ENCODE results near the gene N4BP2L1. TPM values are rescaled to one million over a fixed set of nuclear protein-coding genes. Genes with fewer than 3 reads are reported as not detected.
"Not testable (repeated sequence)": the region's sequence is repeated elsewhere in the genome, so short reads cannot be mapped to it uniquely, and the experiment has no call there.

Gene N4BP2L1
- polyA plus RNA-seq, 3 donors, result 7.6 to 16.5 (median 8.0) TPM

DNA sequence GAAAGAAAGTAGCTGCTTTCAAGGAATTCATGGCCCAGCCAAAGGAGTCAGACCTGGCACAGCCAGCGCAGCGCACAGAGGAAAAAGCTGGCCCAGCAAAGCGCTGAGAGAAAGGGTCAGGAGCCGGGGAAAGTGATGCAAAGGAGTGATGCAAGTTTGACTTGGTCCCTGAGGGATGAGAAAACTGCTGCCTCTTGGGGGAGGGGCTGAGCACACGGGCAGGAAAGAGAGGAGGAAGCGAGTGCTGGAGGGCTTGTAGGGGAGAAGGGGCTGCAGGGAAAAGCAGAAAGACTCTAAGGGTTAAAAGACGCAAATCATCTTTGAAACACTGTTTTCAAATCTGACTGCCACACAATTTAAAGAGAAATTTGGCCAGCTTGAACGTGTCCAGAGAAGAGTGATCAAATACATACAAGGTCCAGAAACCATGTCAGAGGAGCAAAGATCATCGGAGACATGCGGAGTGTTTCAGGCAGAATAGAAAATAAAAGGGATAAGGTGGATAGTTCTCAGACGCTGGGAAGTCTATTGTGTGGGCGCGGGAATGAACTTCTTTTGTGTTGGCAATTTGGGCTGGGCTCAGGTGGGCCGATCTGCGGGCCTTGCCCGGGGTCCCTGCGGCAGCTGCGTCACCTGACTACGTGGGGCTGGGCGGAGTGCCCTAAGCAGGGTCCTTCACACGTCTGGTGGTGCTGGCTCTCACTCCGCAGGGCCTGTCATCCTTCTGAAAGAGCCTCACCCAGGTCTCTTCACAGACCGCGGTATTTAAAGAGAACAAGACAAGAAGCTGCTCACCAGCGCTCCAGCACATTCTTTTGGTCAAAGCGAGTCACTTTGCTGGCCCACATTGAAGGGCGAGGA is 18.1 kb downstream of the N4BP2L1 start:
- 52 to 74% (median 53%) methylated on average over 27 of the region's 27 CpGs for WGBS, 3 donors
- H3K27ac ChIP-seq (ENCODE audit: low read depth, low read length), result no peak overlapping the region

DNA sequence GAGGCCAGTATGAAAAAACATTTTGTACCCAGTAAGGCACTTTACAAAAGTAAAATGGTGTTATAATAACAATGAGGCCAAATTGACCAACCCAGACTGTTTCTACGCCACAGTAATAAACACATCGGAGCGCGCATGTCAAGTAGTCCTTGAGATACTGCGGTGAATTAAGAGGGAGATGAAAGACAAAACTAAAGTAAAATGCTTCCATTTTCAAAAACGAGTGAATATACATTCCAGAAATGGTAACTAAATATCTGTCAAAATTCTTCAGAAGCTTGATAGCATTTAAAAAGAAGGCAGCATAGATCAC is 19.0 kb downstream of the N4BP2L1 start:
- H3K27ac ChIP-seq (ENCODE audit: low read depth, low read length), result no peak overlapping the region
- WGBS, 3 donors, result 87 to 95% (median 93%) methylated on average over 6 of the region's 6 CpGs

DNA sequence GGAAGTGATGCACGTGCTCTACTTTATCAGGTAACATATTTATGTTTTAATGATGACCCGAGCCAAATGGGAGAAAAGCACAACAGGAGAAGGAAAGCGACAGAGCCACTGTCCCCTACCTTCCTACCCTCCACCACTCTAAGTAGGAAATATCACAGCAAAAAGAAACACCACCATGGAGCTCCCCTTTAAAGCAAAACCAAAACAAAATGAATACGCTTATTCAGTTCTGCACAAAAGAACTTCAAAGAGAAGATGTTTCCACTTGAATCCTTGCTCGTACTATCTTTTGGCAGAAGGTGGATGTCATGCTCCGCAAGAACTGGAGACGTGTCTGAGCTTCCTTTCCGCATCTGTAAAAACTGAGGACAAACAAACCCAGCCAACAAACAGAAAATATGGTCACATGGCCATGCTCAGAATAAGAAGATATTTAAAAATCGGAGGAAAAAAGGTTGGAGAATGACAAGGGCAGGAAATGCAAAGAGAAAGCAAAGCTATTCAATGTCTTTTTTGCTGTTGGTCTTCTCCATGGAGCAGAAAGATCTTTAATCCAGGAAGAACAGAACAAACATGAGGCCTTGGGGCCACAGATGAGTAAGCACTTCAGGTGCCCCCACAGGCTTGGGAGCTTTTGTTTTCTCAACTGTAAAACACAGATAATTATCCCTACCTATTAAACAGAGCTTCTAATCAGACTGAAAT is 19.5 kb downstream of the N4BP2L1 start:
- WGBS, 3 donors, result 92 to 94% (median 94%) methylated on average over 9 of the region's 9 CpGs
- no peak overlapping the region for H3K27ac ChIP-seq (ENCODE audit: low read depth, low read length)

DNA sequence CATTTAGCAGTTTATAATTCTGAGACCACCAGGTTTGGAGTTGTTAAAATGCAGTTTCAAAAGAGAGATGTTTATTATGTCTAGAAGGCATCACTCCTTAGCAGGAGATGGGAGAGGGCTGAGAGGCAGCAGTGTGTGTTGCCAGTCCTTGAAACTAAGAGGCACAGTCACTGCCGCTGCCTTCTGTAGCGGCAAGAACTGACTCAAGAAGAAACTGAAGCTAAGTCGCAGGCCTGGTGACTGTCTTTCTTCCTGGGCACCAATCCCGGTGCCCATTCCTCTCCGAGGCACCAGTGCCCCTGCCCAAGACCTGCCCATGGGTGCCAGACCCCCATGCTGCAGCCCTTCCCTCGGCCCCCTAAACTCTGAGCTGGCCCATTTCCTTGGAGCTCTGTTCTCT is 20.1 kb downstream of the N4BP2L1 start:
- WGBS, 3 donors, result 95 to 97% (median 96%) methylated on average over 6 of the region's 6 CpGs
- no peak overlapping the region for H3K27ac ChIP-seq (ENCODE audit: low read depth, low read length)

DNA sequence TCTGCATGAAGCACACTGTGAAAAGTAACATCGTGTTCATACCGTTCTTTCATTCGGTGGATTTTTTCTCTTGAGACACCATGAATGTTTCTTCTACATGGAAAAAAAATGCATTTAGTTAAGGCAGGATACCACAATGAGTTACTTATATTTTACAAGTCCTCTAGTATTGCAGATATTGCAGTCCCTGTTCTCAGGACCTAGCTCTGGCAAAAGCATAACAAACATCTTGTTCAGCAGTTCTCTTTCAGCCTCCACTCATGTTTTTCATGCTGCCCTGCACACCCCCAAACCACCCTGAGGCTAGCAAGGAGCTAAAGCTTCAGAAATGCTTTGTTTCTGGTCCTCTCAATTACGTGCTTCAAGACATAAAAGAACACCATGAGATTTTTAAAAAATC is 24.8 kb downstream of the N4BP2L1 start:
- H3K27ac ChIP-seq (ENCODE audit: low read depth, low read length), result no peak overlapping the region
- WGBS, 3 donors, result 93 to 98% (median 96%) methylated on average over 4 of the region's 4 CpGs

DNA sequence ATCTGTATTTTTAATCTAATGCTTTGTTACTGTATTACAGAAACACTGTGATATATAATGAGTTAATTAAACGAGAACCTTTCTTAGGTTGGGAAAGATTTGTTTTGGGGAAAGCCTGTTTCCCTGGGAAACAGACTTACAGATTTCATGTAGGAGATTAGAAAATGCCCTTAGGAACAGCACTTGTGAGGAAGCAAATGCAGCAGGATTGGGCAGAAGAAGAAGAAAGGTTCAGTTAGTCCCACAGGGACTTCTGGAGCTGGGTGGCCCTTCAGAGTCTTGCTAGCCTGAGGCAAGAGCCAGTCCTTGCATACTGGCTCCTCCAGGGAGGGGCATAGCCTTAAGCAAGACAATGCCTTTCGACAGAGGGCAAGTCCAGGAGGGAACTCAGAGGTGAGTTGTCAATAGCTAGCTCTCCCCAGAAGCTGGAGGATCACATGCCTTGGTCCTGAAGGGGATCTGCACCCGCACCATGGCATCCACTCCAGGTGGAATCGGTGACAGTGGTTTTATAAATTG is 36.8 kb downstream of the N4BP2L1 start:
- WGBS, 3 donors, result 67 to 81% (median 75%) methylated on average over 4 of the region's 4 CpGs
- H3K27ac ChIP-seq (ENCODE audit: low read depth, low read length), result no peak overlapping the region

DNA sequence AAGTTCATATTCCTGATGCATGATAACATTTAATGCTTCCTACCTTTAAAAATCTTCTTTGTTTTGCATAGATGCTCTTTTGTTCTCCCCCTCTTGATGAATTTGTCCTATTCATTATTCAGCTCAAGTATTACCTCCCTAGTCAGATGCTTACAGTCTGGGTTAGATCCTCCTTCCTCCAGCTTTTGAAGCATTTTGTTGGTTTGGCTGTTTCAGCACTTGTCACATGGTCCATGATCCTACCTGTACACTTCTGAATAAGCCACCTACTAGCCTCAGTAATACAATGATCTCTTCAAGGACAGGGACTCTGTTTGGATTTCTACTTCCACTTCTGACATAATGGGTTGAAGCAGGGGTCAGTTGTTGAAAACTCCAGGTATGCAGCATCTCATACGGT is 37.4 kb downstream of the N4BP2L1 start:
- WGBS, 3 donors, result 78 to 97% (median 86%) methylated on average over 1 of the region's 1 CpG
- no peak overlapping the region for H3K27ac ChIP-seq (ENCODE audit: low read depth, low read length)

DNA sequence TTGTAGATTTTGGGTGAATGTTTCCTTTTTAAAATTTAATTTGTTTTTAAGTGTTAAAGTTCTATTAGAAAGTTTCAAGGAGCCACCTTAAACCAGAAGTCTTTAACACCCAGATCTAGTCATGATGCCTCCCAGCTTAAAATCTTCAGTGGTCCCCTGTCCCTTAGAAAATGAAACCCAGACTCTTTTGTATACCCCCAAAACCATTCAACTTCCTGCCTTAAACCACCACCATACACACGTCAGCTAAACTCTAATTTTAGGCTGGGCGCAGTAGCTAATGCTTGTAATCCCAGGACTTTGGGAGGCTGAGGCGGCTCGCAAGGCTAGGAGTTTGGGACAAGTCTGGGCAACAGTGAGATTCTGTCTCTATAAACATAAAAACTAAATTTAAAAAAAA is 37.9 kb downstream of the N4BP2L1 start:
- 73 to 85% (median 75%) methylated on average over 4 of the region's 4 CpGs for WGBS, 3 donors

DNA sequence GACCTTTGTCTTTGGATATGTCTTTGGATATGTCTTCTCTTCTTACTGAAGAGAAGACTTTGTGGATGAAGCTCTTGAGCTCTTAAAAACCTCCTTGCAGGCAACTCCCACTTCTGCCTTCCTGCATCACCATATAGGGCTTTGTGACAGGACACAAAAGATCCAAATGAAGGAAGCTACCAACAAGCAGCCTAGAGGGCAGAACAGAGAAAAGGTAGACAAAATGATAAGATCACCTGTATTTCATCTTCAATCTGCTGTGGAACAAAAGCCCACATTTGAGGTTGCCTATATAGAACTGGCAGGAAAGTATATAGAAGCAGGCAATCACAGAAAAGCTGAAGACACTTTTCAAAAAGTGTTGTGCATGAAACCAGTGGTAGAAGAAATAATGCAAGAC is 42.5 kb downstream of the N4BP2L1 start:
- H3K27ac ChIP-seq (ENCODE audit: low read depth, low read length), result no peak overlapping the region

More for the DNA sequence above, 37.9 kb downstream of the N4BP2L1 start:
- no peak overlapping the region for H3K27ac ChIP-seq (ENCODE audit: low read depth, low read length)

DNA sequence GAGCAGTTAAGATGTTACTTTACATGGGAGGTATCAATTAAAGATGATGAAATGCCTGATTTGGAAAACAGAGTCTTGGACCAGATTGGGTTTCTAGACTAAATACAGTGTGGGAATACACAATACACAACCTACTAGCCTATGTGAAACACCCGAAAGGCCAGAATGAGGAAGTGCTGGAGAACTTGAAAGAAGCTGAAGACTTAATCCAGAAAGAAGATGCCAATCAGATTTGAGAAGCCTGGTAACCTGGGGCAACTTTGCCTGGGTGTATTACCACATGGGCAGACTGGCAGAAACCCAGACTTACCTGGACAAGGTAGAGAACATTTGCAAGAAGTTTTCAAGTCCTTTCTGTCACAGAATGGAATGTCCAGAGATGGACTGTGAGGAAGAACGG is 43.2 kb downstream of the N4BP2L1 start:
- no peak overlapping the region for H3K27ac ChIP-seq (ENCODE audit: low read depth, low read length)
- whole genome bisulfite sequencing, 3 donors, result 76 to 81% (median 76%) methylated on average over 2 of the region's 2 CpGs

DNA sequence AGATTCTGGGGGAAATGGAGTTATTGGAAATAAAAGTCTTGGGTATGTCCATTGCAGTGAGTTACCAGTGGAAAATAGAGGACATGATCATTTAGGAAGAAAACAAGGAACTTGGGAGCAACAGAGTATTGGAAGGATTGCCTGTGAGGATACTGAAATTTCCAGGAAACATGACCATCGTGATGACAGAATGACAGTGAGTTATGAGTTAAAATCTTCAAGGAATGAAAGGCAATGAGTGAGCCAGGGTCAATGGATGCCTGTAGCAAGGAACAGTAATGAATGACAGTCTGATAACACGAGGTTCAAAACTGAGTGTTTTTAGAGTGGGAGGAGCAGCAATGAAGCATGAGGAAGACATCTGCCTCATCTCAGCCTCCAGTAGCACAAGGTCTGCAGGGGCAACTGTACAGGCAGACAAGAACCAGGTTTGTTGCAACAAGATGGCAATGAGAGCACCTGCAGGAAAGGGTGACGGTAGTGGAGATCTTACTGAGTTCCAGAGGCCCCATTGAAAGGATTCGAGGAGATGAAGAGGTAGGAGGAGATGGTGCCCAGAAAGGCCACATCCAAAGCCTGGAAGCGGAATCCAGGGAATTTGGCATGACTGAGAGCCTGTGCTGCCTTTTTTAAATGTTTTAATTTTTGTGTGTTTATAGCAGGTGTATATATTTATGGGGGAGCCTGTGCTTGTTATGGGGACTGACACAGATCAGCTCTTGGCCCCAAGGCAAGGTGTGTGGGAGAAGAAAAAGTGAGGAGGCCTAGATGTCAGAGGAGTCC is 43.9 kb downstream of the N4BP2L1 start:
- WGBS, 3 donors, result 78 to 88% (median 80%) methylated on average over 5 of the region's 5 CpGs
- no peak overlapping the region for H3K27ac ChIP-seq (ENCODE audit: low read depth, low read length)

DNA sequence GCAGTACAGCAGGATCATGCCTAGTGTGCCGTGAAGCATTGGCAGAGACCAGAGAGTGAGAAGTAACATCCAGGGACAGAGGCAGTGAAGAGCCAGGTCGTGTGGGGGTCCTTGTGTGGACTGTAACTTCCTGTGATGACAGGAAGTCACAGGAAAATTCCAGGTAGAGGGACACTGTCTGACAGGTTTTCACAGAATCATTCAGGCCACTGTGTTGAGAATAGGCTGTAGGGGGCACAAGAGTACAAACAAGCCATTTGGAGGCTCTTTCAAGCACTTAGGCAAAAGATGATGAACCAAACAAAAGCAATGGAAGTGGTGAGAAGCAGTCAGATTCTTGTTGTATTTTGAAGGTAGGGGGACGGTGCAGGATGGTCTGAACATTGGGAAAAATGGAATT is 46.4 kb downstream of the N4BP2L1 start:
- H3K27ac ChIP-seq (ENCODE audit: low read depth, low read length), result no peak overlapping the region
- 65 to 75% (median 74%) methylated on average over 3 of the region's 3 CpGs for WGBS, 3 donors

DNA sequence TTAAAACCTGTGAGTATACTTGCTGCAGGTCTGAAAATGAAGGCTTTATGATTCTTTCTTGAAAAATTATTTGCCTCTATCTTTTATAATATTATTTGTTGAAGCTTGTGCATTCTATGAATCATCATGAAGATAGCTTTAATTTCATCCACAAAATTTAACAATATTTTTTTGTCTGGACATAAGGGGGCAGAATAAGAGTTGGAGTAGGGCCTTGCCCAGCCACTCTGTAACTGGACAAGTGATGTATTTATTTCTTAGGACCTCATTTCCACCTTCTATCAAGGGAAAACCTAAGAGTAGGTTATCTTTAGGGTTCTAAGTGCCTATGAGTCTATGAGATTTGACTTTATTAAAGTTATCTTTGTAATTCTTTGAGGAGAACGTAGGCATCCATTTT is 49.9 kb downstream of the N4BP2L1 start:
- WGBS, 3 donors, result 84 to 95% (median 89%) methylated on average over 1 of the region's 1 CpG
- H3K27ac ChIP-seq (ENCODE audit: low read depth, low read length), result no peak overlapping the region

DNA sequence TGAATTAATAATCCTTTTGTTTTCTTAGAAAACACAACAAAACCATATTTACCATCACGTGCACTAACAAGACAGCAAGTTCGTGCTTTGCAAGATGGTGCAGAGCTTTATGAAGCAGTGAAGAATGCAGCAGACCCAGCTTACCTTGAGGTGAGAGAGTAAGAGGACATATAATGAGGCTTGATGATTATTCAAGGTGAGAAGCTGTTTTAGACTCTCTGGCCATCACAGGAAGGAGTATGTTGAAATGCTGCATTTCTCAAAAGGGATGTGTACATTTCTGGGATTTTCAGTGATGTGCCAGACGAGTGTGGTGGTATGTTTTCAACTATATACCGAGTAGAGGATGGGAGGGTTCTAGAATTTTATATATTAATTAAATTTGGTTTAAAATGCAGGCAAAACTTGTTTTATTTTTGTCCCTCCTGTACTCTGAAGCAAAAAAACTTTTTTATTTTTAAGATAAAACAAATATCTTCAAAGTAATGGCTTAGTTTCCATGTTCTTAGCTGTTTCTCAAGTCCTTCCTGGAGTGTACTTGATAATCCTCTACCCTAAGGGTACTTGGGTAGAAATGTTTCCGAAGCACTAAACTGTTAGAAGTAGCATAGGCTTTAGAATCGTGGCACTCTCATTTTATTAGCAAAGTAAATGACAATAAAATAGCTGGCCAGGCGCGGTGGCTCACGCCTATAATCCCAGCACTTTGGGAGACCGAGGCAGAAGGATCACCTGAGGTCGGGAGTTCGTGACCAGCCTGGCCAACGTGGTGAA is 51.1 kb downstream of the N4BP2L1 start:
- WGBS, 3 donors, result 88 to 95% (median 92%) methylated on average over 13 of the region's 13 CpGs
- H3K27ac ChIP-seq (ENCODE audit: low read depth, low read length), result no peak overlapping the region

DNA sequence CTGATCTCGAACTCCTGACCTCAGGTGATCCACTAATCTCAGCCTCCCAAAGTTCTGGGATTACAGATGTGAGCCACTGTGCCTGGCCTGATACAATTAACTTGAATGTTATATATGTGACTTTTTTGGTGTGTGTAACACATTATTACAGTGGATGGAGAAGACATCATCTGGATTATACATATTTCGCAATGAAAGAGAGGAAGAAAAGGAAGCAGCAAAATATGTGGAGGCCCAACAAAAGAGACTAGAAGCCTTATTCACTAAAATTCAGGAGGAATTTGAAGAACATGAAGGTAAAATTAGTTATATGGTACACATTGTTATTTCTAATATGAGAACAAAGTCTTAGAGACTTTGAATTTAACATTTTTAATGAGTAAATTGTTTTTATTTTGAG is 57.1 kb downstream of the N4BP2L1 start:
- no peak overlapping the region for H3K27ac ChIP-seq (ENCODE audit: low read depth, low read length)
- WGBS, 3 donors, result 95 to 100% (median 100%) methylated on average over 2 of the region's 2 CpGs

DNA sequence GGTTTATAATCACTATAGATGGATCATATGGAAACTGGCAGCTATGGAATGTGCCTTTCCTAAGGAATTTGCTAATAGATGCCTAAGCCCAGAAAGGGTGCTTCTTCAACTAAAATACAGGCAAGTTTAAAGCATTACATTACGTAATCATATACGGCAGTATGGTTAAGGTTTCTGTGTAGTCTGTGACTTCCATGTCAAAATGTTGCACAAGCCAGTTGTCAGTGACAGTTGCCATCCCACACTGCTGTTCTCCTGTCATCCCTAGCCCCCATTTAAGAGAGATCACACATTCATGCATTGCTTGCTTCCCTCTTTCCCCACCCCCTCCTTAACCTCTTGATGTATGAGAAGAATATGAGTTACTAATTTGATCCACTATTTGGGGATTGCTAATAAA is 65.4 kb downstream of the N4BP2L1 start:
- 58 to 95% (median 64%) methylated on average over 2 of the region's 2 CpGs for WGBS, 3 donors
- H3K27ac ChIP-seq (ENCODE audit: low read depth, low read length), result no peak overlapping the region

DNA sequence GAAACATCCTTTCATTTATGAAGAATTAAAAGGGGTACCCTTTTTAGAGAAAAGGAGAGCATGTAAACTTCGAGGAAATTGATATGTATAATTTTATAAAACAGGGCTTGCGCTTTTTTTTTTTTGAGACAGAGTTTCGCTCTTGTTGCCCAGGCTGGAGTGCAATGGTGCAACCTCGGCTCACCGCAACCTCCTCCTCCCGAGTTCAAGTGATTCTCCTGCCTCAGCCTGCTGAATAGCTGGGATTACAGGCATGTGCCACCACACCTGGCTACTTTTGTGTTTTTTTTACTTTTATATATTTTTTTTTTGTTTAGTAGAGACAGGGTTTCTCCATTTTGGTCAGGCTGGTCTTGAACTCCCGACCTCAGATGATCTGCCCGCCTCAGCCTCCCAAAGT is 72.0 kb downstream of the N4BP2L1 start:
- WGBS, 3 donors, result 95 to 98% (median 98%) methylated on average over 8 of the region's 8 CpGs
- H3K27ac ChIP-seq (ENCODE audit: low read depth, low read length), result not testable (repeated sequence)

DNA sequence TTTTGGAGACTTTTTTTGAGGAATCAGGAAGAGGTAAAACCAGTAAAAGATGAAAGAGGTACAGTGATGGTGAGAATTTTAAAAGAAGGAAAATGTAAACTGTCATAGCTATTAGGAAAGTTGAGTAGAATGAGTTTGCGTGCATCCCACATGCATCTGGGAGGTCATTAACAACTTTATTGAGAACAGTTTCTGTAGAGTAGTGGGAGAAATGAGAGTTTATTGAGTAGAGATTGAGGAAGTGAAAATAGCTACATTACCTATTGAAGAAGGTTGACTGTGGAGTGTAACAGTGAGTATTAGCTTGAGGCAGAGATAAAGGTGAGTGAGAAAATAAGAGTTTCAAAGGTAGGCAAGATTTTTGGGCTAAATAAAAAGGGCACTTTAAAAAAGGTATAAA is 73.9 kb downstream of the N4BP2L1 start:
- H3K27ac ChIP-seq (ENCODE audit: low read depth, low read length), result no peak overlapping the region
- 98 to 100% (median 100%) methylated on average over 1 of the region's 1 CpG for WGBS, 3 donors
